ENCODE measurements around the gene FBXW8. TPM values are rescaled to one million over a fixed set of nuclear protein-coding genes. Genes with fewer than 3 reads are reported as not detected.

Gene FBXW8
- total RNA-seq, 1 experiment from 2014 or later: 20.6 TPM

DNA sequence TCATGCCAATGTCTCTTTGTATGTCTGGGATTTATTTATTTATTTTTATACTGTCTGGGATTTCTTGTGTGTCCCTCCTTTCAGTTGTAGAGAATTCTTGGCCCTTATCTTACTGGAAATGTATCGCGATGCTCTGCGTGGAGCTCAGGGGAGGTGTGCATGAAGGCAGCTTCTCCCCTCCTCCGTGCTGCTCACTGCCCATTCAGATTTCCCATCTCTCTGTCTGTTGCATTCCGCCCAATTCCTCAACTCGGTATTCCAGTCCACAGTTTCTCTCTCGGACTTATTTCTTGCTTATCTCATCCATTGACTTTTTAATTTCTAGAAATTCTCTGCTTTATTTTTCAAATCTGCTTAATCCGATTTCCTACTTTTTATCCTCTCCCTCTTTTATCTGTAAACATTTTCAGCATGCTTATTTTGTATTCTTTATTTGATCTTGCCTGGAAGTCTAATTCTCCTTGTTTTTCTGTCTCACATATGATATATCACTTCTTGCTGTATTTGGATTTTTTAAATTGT, 93.2 kb downstream of the FBXW8 start:
- no peaks in the 10 kb centered on the region for H3K79me2 ChIP-seq (ENCODE audit: low read depth)
- no peaks in the 10 kb centered on the region for H3K4me1 ChIP-seq (replicated peaks; ENCODE audit: insufficient read depth)
- H3K4me2 ChIP-seq: no peak overlapping the region
- H3K36me3 ChIP-seq (ENCODE audit: low read depth): no peaks in the 10 kb centered on the region
- H4K20me1 ChIP-seq (ENCODE audit: insufficient read depth): peaks cover 4% of the 10 kb centered on the region
- H3K9me2 ChIP-seq (ENCODE audit: insufficient read depth): no peaks in the 10 kb centered on the region
- intact Hi-C loops (cut with micrococcal nuclease; ENCODE audit: unreplicated experiment): no loop called here
- no peaks in the 10 kb centered on the region for H3K27me3 ChIP-seq (ENCODE audit: insufficient read depth, low read depth)
- no peaks in the 10 kb centered on the region for H3K9me3 ChIP-seq (ENCODE audit: insufficient read depth, low read depth)
- POLR2A ChIA-PET (ENCODE audit: unreplicated experiment): no interaction called here
- no TSS peak for BruUV-seq (replicated peaks)
- DNase-seq: no peak
- no peak overlapping the region for H3K4me3 ChIP-seq
- TF ChIP-seq, protein P1, sequence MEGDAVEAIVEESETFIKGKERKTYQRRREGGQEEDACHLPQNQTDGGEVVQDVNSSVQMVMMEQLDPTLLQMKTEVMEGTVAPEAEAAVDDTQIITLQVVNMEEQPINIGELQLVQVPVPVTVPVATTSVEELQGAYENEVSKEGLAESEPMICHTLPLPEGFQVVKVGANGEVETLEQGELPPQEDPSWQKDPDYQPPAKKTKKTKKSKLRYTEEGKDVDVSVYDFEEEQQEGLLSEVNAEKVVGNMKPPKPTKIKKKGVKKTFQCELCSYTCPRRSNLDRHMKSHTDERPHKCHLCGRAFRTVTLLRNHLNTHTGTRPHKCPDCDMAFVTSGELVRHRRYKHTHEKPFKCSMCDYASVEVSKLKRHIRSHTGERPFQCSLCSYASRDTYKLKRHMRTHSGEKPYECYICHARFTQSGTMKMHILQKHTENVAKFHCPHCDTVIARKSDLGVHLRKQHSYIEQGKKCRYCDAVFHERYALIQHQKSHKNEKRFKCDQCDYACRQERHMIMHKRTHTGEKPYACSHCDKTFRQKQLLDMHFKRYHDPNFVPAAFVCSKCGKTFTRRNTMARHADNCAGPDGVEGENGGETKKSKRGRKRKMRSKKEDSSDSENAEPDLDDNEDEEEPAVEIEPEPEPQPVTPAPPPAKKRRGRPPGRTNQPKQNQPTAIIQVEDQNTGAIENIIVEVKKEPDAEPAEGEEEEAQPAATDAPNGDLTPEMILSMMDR (conservative IDR thresholded peaks at IDR 0.05): no peak
- TF ChIP-seq EZH2 (IDR thresholded peaks at IDR 0.05; ENCODE audit: low read depth): no peak
- no peaks in the 10 kb centered on the region for H3F3A ChIP-seq (ENCODE audit: insufficient read depth, low read depth)
- H3K27ac ChIP-seq: no peak overlapping the region
- CTCF ChIA-PET: no interaction called here
- no peak overlapping the region for H2AFZ ChIP-seq

DNA sequence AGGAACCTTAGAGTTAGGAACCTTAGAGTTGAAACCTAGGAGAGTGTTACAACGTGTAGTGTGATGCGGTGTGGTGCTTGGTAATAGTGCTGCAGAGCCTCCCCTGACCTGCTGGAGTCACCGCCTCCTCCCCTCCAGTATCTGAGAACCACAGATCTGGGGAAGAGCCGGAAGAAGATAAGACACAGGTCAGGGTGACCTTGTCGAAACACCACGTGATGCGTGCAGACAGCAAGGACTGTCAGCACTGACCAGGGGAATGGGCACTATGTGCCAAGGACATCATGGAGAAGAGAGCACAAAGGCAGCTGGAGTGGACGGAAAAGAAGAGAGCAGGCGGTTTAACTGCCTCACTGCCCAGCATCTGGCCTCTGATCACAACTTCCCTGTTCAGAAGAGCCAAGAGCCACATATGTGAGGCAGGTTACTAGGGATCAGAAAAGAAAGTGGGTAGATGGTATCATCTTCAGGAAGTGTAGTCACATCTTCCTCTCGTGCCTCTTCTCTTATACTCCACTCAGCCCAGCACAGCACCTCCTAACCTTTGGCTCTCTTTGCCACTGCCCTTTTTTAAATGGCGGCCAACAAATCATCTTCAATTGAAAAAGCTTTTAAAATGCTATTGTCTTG, 94.8 kb downstream of the FBXW8 start:
- ChIA-PET CTCF (no interaction called here), POLR2A (ENCODE audit: unreplicated experiment) (no interaction called here)
- H3K27me3 ChIP-seq (ENCODE audit: insufficient read depth, low read depth): no peaks in the 10 kb centered on the region
- no TSS peak for BruUV-seq (replicated peaks)
- DNase-seq: no peak
- H3K9me2 ChIP-seq (ENCODE audit: insufficient read depth): no peaks in the 10 kb centered on the region
- no peak overlapping the region for H3K27ac ChIP-seq
- no peak overlapping the region for H3K4me2 ChIP-seq
- no peaks in the 10 kb centered on the region for H3K9me3 ChIP-seq (ENCODE audit: insufficient read depth, low read depth)
- TF ChIP-seq EZH2 (IDR thresholded peaks at IDR 0.05; ENCODE audit: low read depth): no peak
- TF ChIP-seq, protein P1 (conservative IDR thresholded peaks at IDR 0.05): no peak
- H3K4me3 ChIP-seq: no peak overlapping the region
- H4K20me1 ChIP-seq (ENCODE audit: insufficient read depth): peaks cover 4% of the 10 kb centered on the region
- no peak overlapping the region for H2AFZ ChIP-seq
- no peaks in the 10 kb centered on the region for H3K79me2 ChIP-seq (ENCODE audit: low read depth)
- no peaks in the 10 kb centered on the region for H3K4me1 ChIP-seq (replicated peaks; ENCODE audit: insufficient read depth)
- intact Hi-C loops (cut with micrococcal nuclease; ENCODE audit: unreplicated experiment): no loop called here
- no peaks in the 10 kb centered on the region for H3F3A ChIP-seq (ENCODE audit: insufficient read depth, low read depth)
- no peaks in the 10 kb centered on the region for H3K36me3 ChIP-seq (ENCODE audit: low read depth)

DNA sequence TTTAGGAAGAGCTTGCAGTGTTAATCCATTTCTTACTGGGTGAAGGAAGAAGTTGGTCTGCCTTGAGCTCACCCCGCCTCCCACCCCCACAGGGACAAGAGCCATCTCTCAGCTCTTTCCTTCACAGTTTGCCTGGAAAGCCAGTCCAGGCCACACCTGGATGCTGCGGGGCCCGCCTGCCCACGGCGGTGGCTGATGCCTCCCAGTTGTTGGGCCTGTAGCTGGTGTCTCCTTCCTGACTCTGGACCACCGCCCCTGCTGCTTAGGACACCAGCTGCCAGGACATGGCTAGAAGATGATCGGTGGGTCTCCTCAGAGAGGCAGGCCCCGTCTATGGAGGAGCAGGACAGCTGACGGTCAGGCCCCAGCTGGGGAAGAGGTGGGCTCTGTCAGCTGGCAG, 95.6 kb downstream of the FBXW8 start:
- H3K9me3 ChIP-seq (ENCODE audit: insufficient read depth, low read depth): no peaks in the 10 kb centered on the region
- no peak overlapping the region for H3K4me3 ChIP-seq
- no peak for DNase-seq
- H3K9me2 ChIP-seq (ENCODE audit: insufficient read depth): no peaks in the 10 kb centered on the region
- intact Hi-C loops (cut with micrococcal nuclease; ENCODE audit: unreplicated experiment): no loop called here
- H3K27me3 ChIP-seq (ENCODE audit: insufficient read depth, low read depth): no peaks in the 10 kb centered on the region
- no peak overlapping the region for H3K27ac ChIP-seq
- no peak overlapping the region for H3K4me2 ChIP-seq
- POLR2A ChIA-PET (ENCODE audit: unreplicated experiment): no interaction called here
- H3K4me1 ChIP-seq (replicated peaks; ENCODE audit: insufficient read depth): no peaks in the 10 kb centered on the region
- BruUV-seq (replicated peaks): no TSS peak
- no peaks in the 10 kb centered on the region for H3K36me3 ChIP-seq (ENCODE audit: low read depth)
- peaks cover 4% of the 10 kb centered on the region for H4K20me1 ChIP-seq (ENCODE audit: insufficient read depth)
- no peak overlapping the region for H2AFZ ChIP-seq
- no peaks in the 10 kb centered on the region for H3F3A ChIP-seq (ENCODE audit: insufficient read depth, low read depth)
- CTCF ChIA-PET: no interaction called here
- TF ChIP-seq, protein P1 (conservative IDR thresholded peaks at IDR 0.05): no peak
- no peak for TF ChIP-seq EZH2 (IDR thresholded peaks at IDR 0.05; ENCODE audit: low read depth)
- H3K79me2 ChIP-seq (ENCODE audit: low read depth): no peaks in the 10 kb centered on the region

Measured in PC-9 (cell line).